H9 (cell line): ENCODE measurements around the gene TNS2. TPM values are rescaled to one million over a fixed set of nuclear protein-coding genes. Genes with fewer than 3 reads are reported as not detected.

Source experiments
- DNase-seq: peaks from one replicate; pipeline ENCODE4 v3.0.0-alpha.2; 2017
- H2AFZ ChIP-seq: one replicate; pipeline ENCODE4 v1.6.1; 2013; ENCODE audit warnings: mild to moderate bottlenecking, low read length, control low read depth, moderate library complexity
- H2AK5ac ChIP-seq: 2 replicates; pipeline ENCODE4 v1.6.1; 2013; ENCODE audit warnings: low read length, control low read depth, mixed read lengths; ENCODE audit not compliant: insufficient read length
- H2BK120ac ChIP-seq: one replicate; pipeline ENCODE4 v1.6.1; 2013; ENCODE audit warnings: low read depth, mild to moderate bottlenecking, low read length, control low read depth, inconsistent platforms; ENCODE audit not compliant: poor library complexity, severe bottlenecking
- H2BK12ac ChIP-seq: 2 replicates; pipeline ENCODE4 v1.6.1; 2013; ENCODE audit warnings: low read length, control low read depth, mixed read lengths, low read depth; ENCODE audit not compliant: insufficient read length
- H2BK15ac ChIP-seq: 2 replicates; pipeline ENCODE4 v1.6.1; 2013; ENCODE audit warnings: low read depth, low read length, control low read depth
- H2BK20ac ChIP-seq: one replicate; pipeline ENCODE4 v1.6.1; 2013; ENCODE audit warnings: low read depth, mild to moderate bottlenecking, low read length, control low read depth, inconsistent platforms; ENCODE audit not compliant: poor library complexity, severe bottlenecking
- H2BK5ac ChIP-seq: 2 replicates; pipeline ENCODE4 v1.6.1; 2013; ENCODE audit warnings: low read length, control low read depth, mixed read lengths; ENCODE audit not compliant: insufficient read length
- H3K14ac ChIP-seq: 2 replicates; pipeline ENCODE4 v1.6.1; 2013; ENCODE audit warnings: low read length, control low read depth; ENCODE audit not compliant: insufficient read depth
- H3K18ac ChIP-seq: 2 replicates; pipeline ENCODE4 v1.6.1; 2013; ENCODE audit warnings: low read depth, mild to moderate bottlenecking, mixed read lengths, low read length, control low read depth; ENCODE audit not compliant: insufficient read length
- H3K23ac ChIP-seq: 2 replicates; pipeline ENCODE4 v1.6.1; 2013; ENCODE audit warnings: low read length, control low read depth, mixed read lengths, low read depth; ENCODE audit not compliant: insufficient read length
- H3K23me2 ChIP-seq: 2 replicates; pipeline ENCODE4 v1.6.1; 2013; ENCODE audit warnings: low read depth, mild to moderate bottlenecking, mixed read lengths, low read length, control low read depth; ENCODE audit not compliant: insufficient read length, poor library complexity, severe bottlenecking
- H3K27ac ChIP-seq: 2 replicates; pipeline ENCODE4 v1.5.1; 2013; ENCODE audit warnings: low read length, control low read depth, mixed read lengths, low read depth; ENCODE audit not compliant: insufficient read length
- H3K27me3 ChIP-seq: 2 replicates; pipeline ENCODE4 v1.6.1; 2013; ENCODE audit warnings: low read length, control low read depth, inconsistent platforms; ENCODE audit not compliant: insufficient read depth
- H3K4ac ChIP-seq: 2 replicates; pipeline ENCODE4 v1.6.1; 2013; ENCODE audit warnings: low read depth, mild to moderate bottlenecking, control low read depth, inconsistent platforms, low read length, moderate library complexity
- H3K4me1 ChIP-seq: 2 replicates; pipeline ENCODE4 v1.6.1; 2013; ENCODE audit warnings: low read length, control low read depth, inconsistent platforms; ENCODE audit not compliant: insufficient read depth
- H3K4me2 ChIP-seq: 2 replicates; pipeline ENCODE4 v1.6.1; 2013; ENCODE audit warnings: low read length, control low read depth, mixed read lengths; ENCODE audit not compliant: insufficient read length, insufficient read depth
- H3K56ac ChIP-seq: 2 replicates; pipeline ENCODE4 v1.6.1; 2013; ENCODE audit warnings: low read depth, mild to moderate bottlenecking, mixed read lengths, low read length, control low read depth; ENCODE audit not compliant: insufficient read length
- H3K79me1 ChIP-seq: 2 replicates; pipeline ENCODE4 v1.6.1; 2013; ENCODE audit warnings: low read depth, mild to moderate bottlenecking, moderate library complexity, low read length, control low read depth, inconsistent platforms; ENCODE audit not compliant: insufficient read depth, poor library complexity, severe bottlenecking
- H3K79me2 ChIP-seq: 2 replicates; pipeline ENCODE4 v1.6.1; 2013; ENCODE audit warnings: low read length, control low read depth, inconsistent platforms; ENCODE audit not compliant: insufficient read depth
- H3K9ac ChIP-seq: 2 replicates; pipeline ENCODE4 v1.6.1; 2013; ENCODE audit warnings: low read length, control low read depth, mixed read lengths; ENCODE audit not compliant: insufficient read length; ENCODE audit errors: extremely low read depth
- H3K9me3 ChIP-seq: one replicate; pipeline ENCODE4 v1.6.1; 2013; ENCODE audit warnings: low read depth, low read length, inconsistent platforms; ENCODE audit not compliant: control insufficient read depth
- H3T11ph ChIP-seq: one replicate; pipeline ENCODE4 v1.6.1; 2013; ENCODE audit warnings: mild to moderate bottlenecking, low read length, control low read depth, inconsistent platforms
- H4K20me1 ChIP-seq: one replicate; pipeline ENCODE4 v1.6.1; 2013; ENCODE audit not compliant: control insufficient read depth, insufficient read length, insufficient read depth
- H4K5ac ChIP-seq: 2 replicates; pipeline ENCODE4 v1.6.1; 2013; ENCODE audit warnings: low read depth, mild to moderate bottlenecking, mixed read lengths, low read length, control low read depth; ENCODE audit not compliant: insufficient read length
- H4K8ac ChIP-seq: replicated peaks from 2 replicates; pipeline ENCODE4 v1.6.1; 2013; ENCODE audit warnings: low read length, control low read depth, mixed read lengths, low read depth; ENCODE audit not compliant: insufficient read length
- H4K91ac ChIP-seq: 2 replicates; pipeline ENCODE4 v1.6.1; 2013; ENCODE audit warnings: low read depth, mild to moderate bottlenecking, moderate library complexity, mixed read lengths, low read length, control low read depth; ENCODE audit not compliant: insufficient read length
- H3K27ac Mint-ChIP-seq, 3 experiments: 2 replicates in 2 of 3; 3 replicates in 1 of 3; pipeline ENCODE4 v1.8.0; 2020 to 2021; ENCODE audit warnings: mixed read lengths in 3 of 3, mild to moderate bottlenecking in 1 of 3, moderate library complexity in 1 of 3
- H3K27me3 Mint-ChIP-seq: 2 replicates; pipeline ENCODE4 v1.8.0; 2021; ENCODE audit warnings: low read depth, mild to moderate bottlenecking, moderate library complexity, mixed read lengths
- H3K36me3 Mint-ChIP-seq, 3 experiments: 2 replicates in 2 of 3; 3 replicates in 1 of 3; pipeline ENCODE4 v1.8.0; 2020 to 2021; ENCODE audit warnings: low read depth in 3 of 3, mixed read lengths in 3 of 3; ENCODE audit not compliant: insufficient read depth in 1 of 3
- H3K4me1 Mint-ChIP-seq, 2 experiments: 2 replicates each; pipeline ENCODE4 v1.8.0; 2020; ENCODE audit warnings: mixed read lengths in 2 of 2
- H3K4me3 Mint-ChIP-seq, 2 experiments: 2 replicates in 1 of 2; 3 replicates in 1 of 2; pipeline ENCODE4 v1.8.0; 2020 to 2021; ENCODE audit warnings: mild to moderate bottlenecking in 2 of 2, mixed read lengths in 2 of 2, moderate library complexity in 1 of 2
- H3K9me3 Mint-ChIP-seq, 2 experiments: 2 replicates in 1 of 2; 3 replicates in 1 of 2; pipeline ENCODE4 v1.8.0; 2020; ENCODE audit warnings: mild to moderate bottlenecking in 2 of 2, mixed read lengths in 2 of 2, moderate library complexity in 1 of 2
- CTCF ChIP-seq: fragments of 200-600 bp; sonication (generic); conservative IDR thresholded peaks from 3 replicates; pipeline ENCODE4 v1.8.0; 2021; ENCODE audit warnings: antibody characterized with exemption, mild to moderate bottlenecking
- WGBS: extraction: QIAGEN DNeasy Blood & Tissue Kit; methylation state at CpG from one replicate; pipeline ENCODE4 v1.1.7; 2013; ENCODE audit warnings: missing lambda C conversion rate, low lambda C conversion rate, mixed read lengths; ENCODE audit not compliant: insufficient read length; ENCODE audit errors: extremely low coverage; 5-methylcytosine and 5-hydroxymethylcytosine counted together
- total RNA-seq: library from RNA; stranded (reverse); gene quantifications from 2 replicates; pipeline ENCODE4 v1.2.1, GENCODE V29; 2021

The TNS2 gene
- total RNA-seq, 1 experiment from 2014 or later: 4.5 TPM

GRCh38 chr12:53074999-53075370 is 25.1 kb downstream of the TNS2 start:
- Histone ChIP-seq H4K20me1 (no peaks in the 10 kb centered on the region), H3K27ac (no peak overlapping the region), H2AFZ (no peak overlapping the region), H3K4me1 (peaks cover 2% of the 10 kb centered on the region; the same call in 1 of the 2 replicates), H3T11ph (no peak overlapping the region), H3K14ac (no peak overlapping the region), H3K18ac (no peak overlapping the region), H2BK20ac (no peak overlapping the region), H2AK5ac (no peak overlapping the region), H3K9me3 (no peaks in the 10 kb centered on the region), H3K4me2 (no peak overlapping the region), H3K79me2 (no peaks in the 10 kb centered on the region), H2BK5ac (no peak overlapping the region), H4K8ac (no peak overlapping the region), H4K91ac (no peak overlapping the region), H4K5ac (no peak overlapping the region), H3K27me3 (no peaks in the 10 kb centered on the region), H3K23me2 (no peaks in the 10 kb centered on the region), H2BK12ac (no peak overlapping the region), H3K56ac (no peak overlapping the region), H3K23ac (no peak overlapping the region), H3K79me1 (no peaks in the 10 kb centered on the region), H2BK15ac (no peak overlapping the region), H3K4ac (no peak overlapping the region), H3K9ac (no peak overlapping the region), H2BK120ac (no peak overlapping the region)
- peaks cover 12 to 40% (median 29%) of the 10 kb centered on the region in 3 experiments for H3K36me3 Mint-ChIP-seq
- peaks cover 2% of the 10 kb centered on the region for H3K27me3 Mint-ChIP-seq
- no peak overlapping the region for H3K4me3 Mint-ChIP-seq
- H3K27ac Mint-ChIP-seq: no peak overlapping the region
- no peaks in the 10 kb centered on the region for H3K9me3 Mint-ChIP-seq
- DNase-seq: no peak
- no peak for TF ChIP-seq CTCF
- no CpG with 5 or more reads among the region's 3 CpGs for WGBS
- peaks cover 31 to 35% of the 10 kb centered on the region in 2 experiments for H3K4me1 Mint-ChIP-seq
